Hepatocyte (in vitro differentiated cells): Measurements from ENCODE around the gene JMJD8. TPM values are rescaled to one million over a fixed set of nuclear protein-coding genes. Genes with fewer than 3 reads are reported as not detected.
A peak's percentile ranks its signal among the peaks of the same experiment; 100 is the strongest.

Experiments used
- DNase-seq: peaks from one replicate; pipeline ENCODE4 v3.0.0-alpha.2; 2016; ENCODE audit warnings: low spot score
- H2AFZ ChIP-seq: fragments of 200-600 bp; sonication (generic); 2 replicates; pipeline ENCODE4 v1.6.0; 2016; ENCODE audit warnings: antibody characterized with exemption, mild to moderate bottlenecking
- H3K27ac ChIP-seq: fragments of 200-600 bp; sonication (generic); 2 replicates; pipeline ENCODE4 v1.5.1; 2016; ENCODE audit warnings: mild to moderate bottlenecking
- H3K27me3 ChIP-seq: fragments of 200-600 bp; sonication (generic); 2 replicates; pipeline ENCODE4 v1.6.1; 2016
- H3K36me3 ChIP-seq: fragments of 200-600 bp; sonication (generic); replicated peaks from 2 replicates; pipeline ENCODE4 v1.5.1; 2016; ENCODE audit warnings: low read depth; ENCODE audit not compliant: insufficient read depth
- H3K4me1 ChIP-seq: fragments of 200-600 bp; sonication (generic); 2 replicates; pipeline ENCODE4 v1.5.1; 2016; ENCODE audit warnings: mild to moderate bottlenecking, moderate library complexity; ENCODE audit not compliant: insufficient read depth
- H3K4me2 ChIP-seq: fragments of 200-600 bp; sonication (generic); 2 replicates; pipeline ENCODE4 v1.6.0; 2016
- H3K4me3 ChIP-seq: fragments of 200-600 bp; sonication (generic); 2 replicates; pipeline ENCODE4 v1.5.1; 2016; ENCODE audit warnings: mild to moderate bottlenecking
- H3K79me2 ChIP-seq: fragments of 200-600 bp; sonication (generic); 2 replicates; pipeline ENCODE4 v1.6.0; 2017; ENCODE audit warnings: mild to moderate bottlenecking
- H3K9me2 ChIP-seq: fragments of 200-600 bp; sonication (generic); replicated peaks from 2 replicates; pipeline ENCODE4 v1.6.0; 2017; ENCODE audit warnings: mild to moderate bottlenecking; ENCODE audit not compliant: insufficient read depth
- H3K9me3 ChIP-seq: fragments of 200-600 bp; sonication (generic); 2 replicates; pipeline ENCODE4 v1.5.1; 2016; ENCODE audit warnings: low read depth, mild to moderate bottlenecking
- H4K20me1 ChIP-seq: fragments of 200-600 bp; sonication (generic); 2 replicates; pipeline ENCODE4 v1.6.0; 2016; ENCODE audit warnings: mild to moderate bottlenecking; ENCODE audit not compliant: insufficient read depth, poor library complexity, severe bottlenecking
- CTCF ChIP-seq: fragments of 200-600 bp; sonication (generic); IDR thresholded peaks from 2 replicates; pipeline ENCODE4 v1.5.1; 2016; ENCODE audit warnings: antibody characterized with exemption, mild to moderate bottlenecking; ENCODE audit not compliant: poor library complexity
- EZH2 ChIP-seq: fragments of 200-600 bp; sonication (generic); IDR thresholded peaks from 2 replicates; pipeline ENCODE4 v1.6.1; 2016; ENCODE audit warnings: antibody characterized with exemption, mild to moderate bottlenecking, borderline replicate concordance
- EZH2phosphoT487 ChIP-seq: fragments of 200-600 bp; sonication (generic); IDR thresholded peaks from one replicate; pipeline ENCODE4 v1.6.1; 2018; ENCODE audit warnings: antibody characterized with exemption, mild to moderate bottlenecking, low read depth, moderate library complexity; ENCODE audit not compliant: unreplicated experiment, severe bottlenecking
- WGBS: methylation state at CpG from one replicate; pipeline ENCODE4 v1.1.6; 2016; ENCODE audit warnings: low lambda C conversion rate; ENCODE audit errors: missing lambda C conversion rate; 5-methylcytosine and 5-hydroxymethylcytosine counted together
- polyA plus RNA-seq: library from polyadenylated mRNA; unstranded; fragments of >200 nt; fragmentation: Nextera tagmentation; extraction: Ambion mirVana; gene quantifications from 2 replicates; pipeline ENCODE4 v1.2.1, GENCODE V29; 2016
- total RNA-seq: library from RNA; depleted of rRNA; stranded (reverse); fragments of >200 nt; gene quantifications from 2 replicates; pipeline ENCODE4 v1.2.3, GENCODE V29; 2014

The JMJD8 gene
- total and polyA plus RNA-seq, 2 experiments from 2014 or later: 44.3 to 84.3 TPM

DNA sequence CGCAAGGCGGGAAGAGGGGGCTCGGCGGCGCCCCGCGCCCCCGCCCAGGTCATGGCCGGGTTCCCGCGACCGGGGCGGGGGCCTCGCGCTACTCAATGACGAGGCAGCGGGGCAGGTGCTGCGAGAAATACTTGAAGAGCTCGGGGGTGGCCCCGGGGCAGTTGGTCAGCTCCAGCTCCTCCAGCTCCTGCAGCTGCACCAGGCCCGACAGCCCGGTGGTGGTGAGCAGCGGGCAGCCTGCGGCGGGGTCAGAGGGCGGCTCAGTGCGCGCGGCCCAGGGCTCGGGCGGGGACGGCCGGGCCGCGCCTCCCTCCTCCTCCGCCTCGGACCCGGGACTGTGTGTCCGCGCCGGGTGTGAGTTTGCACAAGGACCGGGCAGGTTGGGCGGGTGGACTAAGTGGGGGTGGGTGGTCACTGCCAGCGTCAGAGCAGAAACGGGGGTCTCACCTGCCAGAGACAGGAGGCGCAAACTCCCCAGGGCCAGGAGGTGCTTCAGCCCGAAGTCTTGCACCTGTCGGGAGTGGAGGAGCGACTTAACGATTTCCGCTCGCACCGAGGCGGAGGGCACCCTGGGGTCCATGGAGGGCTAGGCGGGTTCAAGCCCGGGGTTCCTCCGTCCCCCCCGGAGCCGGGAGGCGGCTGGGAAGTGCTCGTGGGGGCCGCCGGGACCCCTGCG lies 10.2 kb upstream of the JMJD8 start:
- H3K27ac ChIP-seq: no peak overlapping the region
- H3K4me3 ChIP-seq: no peak overlapping the region
- H3K36me3 ChIP-seq: no peaks in the 10 kb centered on the region
- peaks cover 8% of the 10 kb centered on the region for H3K79me2 ChIP-seq
- H4K20me1 ChIP-seq: no peaks in the 10 kb centered on the region
- 7% methylated on average over 33 of the region's 64 CpGs for WGBS
- no peak for DNase-seq
- TF ChIP-seq EZH2 (peak; percentile 76), EZH2phosphoT487 (no peak), CTCF (no peak)
- H3K4me1 ChIP-seq: peaks cover 9% of the 10 kb centered on the region
- H3K9me2 ChIP-seq: no peaks in the 10 kb centered on the region
- peak overlapping the region; percentile 67 for H3K4me2 ChIP-seq
- no peaks in the 10 kb centered on the region for H3K9me3 ChIP-seq
- H2AFZ ChIP-seq: no peak overlapping the region
- peaks cover 60% of the 10 kb centered on the region for H3K27me3 ChIP-seq

GRCh38 chr16:693766-694165 lies 9.6 kb upstream of the JMJD8 start:
- TF ChIP-seq EZH2phosphoT487 (peak; percentile 37), EZH2 (no peak), CTCF (no peak)
- Histone ChIP-seq H3K4me3 (no peak overlapping the region), H3K9me3 (no peaks in the 10 kb centered on the region), H2AFZ (no peak overlapping the region), H3K27ac (no peak overlapping the region), H3K36me3 (no peaks in the 10 kb centered on the region), H3K79me2 (peaks cover 13% of the 10 kb centered on the region), H4K20me1 (no peaks in the 10 kb centered on the region), H3K4me2 (peak overlapping the region; percentile 67), H3K4me1 (peaks cover 12% of the 10 kb centered on the region), H3K27me3 (peaks cover 54% of the 10 kb centered on the region), H3K9me2 (no peaks in the 10 kb centered on the region)
- WGBS: 18% methylated on average over 2 of the region's 37 CpGs
- no peak for DNase-seq

DNA sequence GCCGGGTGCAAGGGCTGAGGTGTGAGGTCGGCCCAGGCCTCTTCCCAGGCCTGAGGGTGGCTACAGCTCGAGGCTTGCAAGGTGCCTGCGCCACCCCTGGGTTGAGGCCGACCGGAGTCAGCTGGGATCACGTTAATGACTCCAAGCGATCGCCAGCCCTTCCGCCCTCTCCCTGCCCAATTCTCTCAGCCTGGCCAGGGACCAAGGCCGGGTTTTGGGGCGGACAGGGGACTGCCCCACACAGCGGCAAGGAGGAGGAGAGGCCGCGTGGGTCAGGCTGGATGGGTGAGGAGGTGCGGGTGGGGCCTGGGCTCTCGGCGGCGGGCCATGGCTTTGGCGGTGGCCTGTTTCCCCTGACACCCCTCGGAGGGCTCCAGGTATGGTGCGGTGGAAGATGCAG lies 9.2 kb upstream of the JMJD8 start:
- Histone ChIP-seq H3K9me2 (no peaks in the 10 kb centered on the region), H2AFZ (no peak overlapping the region), H3K4me3 (no peak overlapping the region), H3K79me2 (peaks cover 16% of the 10 kb centered on the region), H3K36me3 (no peaks in the 10 kb centered on the region), H3K27ac (no peak overlapping the region), H3K9me3 (no peaks in the 10 kb centered on the region), H3K4me1 (peaks cover 12% of the 10 kb centered on the region), H3K4me2 (no peak overlapping the region), H3K27me3 (peaks cover 50% of the 10 kb centered on the region), H4K20me1 (no peaks in the 10 kb centered on the region)
- DNase-seq: no peak
- TF ChIP-seq EZH2 (no peak), CTCF (no peak)
- WGBS: 52% methylated on average over 22 of the region's 22 CpGs
